ENCODE measurements around the gene SEC61A1.

DNA sequence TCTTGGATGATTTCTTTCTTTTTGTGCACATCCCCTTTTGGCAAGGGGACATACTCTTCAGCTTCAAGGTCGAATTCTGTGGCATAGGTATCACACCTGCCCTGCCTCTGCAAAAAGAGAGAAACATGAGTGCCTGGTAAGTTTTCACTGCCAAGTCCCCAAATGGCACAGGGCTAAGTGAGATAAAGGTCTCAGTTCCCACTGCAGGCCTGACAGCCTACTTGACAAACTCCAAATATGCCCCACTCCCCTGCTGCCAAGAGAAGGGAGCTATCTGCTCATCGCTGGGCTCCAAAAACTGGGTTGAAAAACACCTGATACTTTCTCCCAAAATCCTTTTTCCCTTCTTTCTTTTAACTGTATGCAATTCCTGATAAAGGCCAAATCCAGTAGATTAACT, 48.4 kb downstream of the SEC61A1 start:
- TF ChIP-seq, protein P1, sequence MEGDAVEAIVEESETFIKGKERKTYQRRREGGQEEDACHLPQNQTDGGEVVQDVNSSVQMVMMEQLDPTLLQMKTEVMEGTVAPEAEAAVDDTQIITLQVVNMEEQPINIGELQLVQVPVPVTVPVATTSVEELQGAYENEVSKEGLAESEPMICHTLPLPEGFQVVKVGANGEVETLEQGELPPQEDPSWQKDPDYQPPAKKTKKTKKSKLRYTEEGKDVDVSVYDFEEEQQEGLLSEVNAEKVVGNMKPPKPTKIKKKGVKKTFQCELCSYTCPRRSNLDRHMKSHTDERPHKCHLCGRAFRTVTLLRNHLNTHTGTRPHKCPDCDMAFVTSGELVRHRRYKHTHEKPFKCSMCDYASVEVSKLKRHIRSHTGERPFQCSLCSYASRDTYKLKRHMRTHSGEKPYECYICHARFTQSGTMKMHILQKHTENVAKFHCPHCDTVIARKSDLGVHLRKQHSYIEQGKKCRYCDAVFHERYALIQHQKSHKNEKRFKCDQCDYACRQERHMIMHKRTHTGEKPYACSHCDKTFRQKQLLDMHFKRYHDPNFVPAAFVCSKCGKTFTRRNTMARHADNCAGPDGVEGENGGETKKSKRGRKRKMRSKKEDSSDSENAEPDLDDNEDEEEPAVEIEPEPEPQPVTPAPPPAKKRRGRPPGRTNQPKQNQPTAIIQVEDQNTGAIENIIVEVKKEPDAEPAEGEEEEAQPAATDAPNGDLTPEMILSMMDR (IDR thresholded peaks at IDR 0.05): no peak
- TF ChIP-seq POLR2A (IDR thresholded peaks at IDR 0.05): no peak
- TF ChIP-seq EP300 (IDR thresholded peaks at IDR 0.05): no peak

Measured in ovary (tissue), 3 donors.